Fibroblast of pulmonary artery (primary cell): ENCODE measurements around the gene FLNB.

Experiments used
- DNase-seq: peaks from one replicate; pipeline ENCODE4 v3.0.0-alpha.2; 2010; ENCODE audit warnings: low read depth
- H3K4me3 ChIP-seq: replicated peaks from 2 replicates; pipeline ENCODE4 v1.5.1; 2011; ENCODE audit warnings: low read depth, mild to moderate bottlenecking, control low read depth, low read length, moderate library complexity
- TF ChIP-seq, protein P1 (sequence below): IDR thresholded peaks from 2 replicates; pipeline ENCODE4 v1.5.1; 2011; ENCODE audit warnings: mild to moderate bottlenecking, control low read depth, low read length, inconsistent platforms; ENCODE audit errors: missing control alignments

Gene FLNB

GRCh38 chr3:58034738-58035523, 26.7 kb downstream of the FLNB start:
- TF ChIP-seq, protein P1, sequence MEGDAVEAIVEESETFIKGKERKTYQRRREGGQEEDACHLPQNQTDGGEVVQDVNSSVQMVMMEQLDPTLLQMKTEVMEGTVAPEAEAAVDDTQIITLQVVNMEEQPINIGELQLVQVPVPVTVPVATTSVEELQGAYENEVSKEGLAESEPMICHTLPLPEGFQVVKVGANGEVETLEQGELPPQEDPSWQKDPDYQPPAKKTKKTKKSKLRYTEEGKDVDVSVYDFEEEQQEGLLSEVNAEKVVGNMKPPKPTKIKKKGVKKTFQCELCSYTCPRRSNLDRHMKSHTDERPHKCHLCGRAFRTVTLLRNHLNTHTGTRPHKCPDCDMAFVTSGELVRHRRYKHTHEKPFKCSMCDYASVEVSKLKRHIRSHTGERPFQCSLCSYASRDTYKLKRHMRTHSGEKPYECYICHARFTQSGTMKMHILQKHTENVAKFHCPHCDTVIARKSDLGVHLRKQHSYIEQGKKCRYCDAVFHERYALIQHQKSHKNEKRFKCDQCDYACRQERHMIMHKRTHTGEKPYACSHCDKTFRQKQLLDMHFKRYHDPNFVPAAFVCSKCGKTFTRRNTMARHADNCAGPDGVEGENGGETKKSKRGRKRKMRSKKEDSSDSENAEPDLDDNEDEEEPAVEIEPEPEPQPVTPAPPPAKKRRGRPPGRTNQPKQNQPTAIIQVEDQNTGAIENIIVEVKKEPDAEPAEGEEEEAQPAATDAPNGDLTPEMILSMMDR, result no peak
- no peak overlapping the region for H3K4me3 ChIP-seq
- no peak for DNase-seq

- H3K4me3 ChIP-seq, result no peak overlapping the region
- no peak for DNase-seq
- TF ChIP-seq, protein P1, result no peak
Measured at GRCh38 chr3:58035524-58036255, 27.5 kb downstream of the FLNB start.

GRCh38 chr3:58036293-58037032, 28.2 kb downstream of the FLNB start:
- H3K4me3 ChIP-seq, result no peak overlapping the region
- TF ChIP-seq, protein P1, result no peak
- DNase-seq, result no peak

GRCh38 chr3:58037141-58037910, 29.1 kb downstream of the FLNB start:
- TF ChIP-seq, protein P1, result no peak
- DNase-seq, result no peak
- no peak overlapping the region for H3K4me3 ChIP-seq

GRCh38 chr3:58038675-58039292, 30.6 kb downstream of the FLNB start:
- H3K4me3 ChIP-seq, result no peak overlapping the region
- TF ChIP-seq, protein P1, result no peak

GRCh38 chr3:58039601-58040000, 31.4 kb downstream of the FLNB start:
- TF ChIP-seq, protein P1, result no peak
- H3K4me3 ChIP-seq, result no peak overlapping the region
- no peak for DNase-seq

More at GRCh38 chr3:58038675-58039292, 30.6 kb downstream of the FLNB start:
- DNase-seq, result no peak
